HEK293 (cell line): Measurements from ENCODE around the gene ID1.

Source experiments
- CTCF ChIA-PET: fragments of 350-600 bp; formaldehyde crosslinking; extraction: SDS; loops from one replicate; lab custom pipeline; 2021; ENCODE audit warnings: antibody characterized with exemption; lab: Yijun Ruan, JAX
- POLR2A ChIA-PET: fragments of 300-600 bp; formaldehyde crosslinking; extraction: SDS; loops from one replicate; lab custom pipeline; 2020; ENCODE audit warnings: antibody characterized with exemption, inconsistent platforms; lab: Yijun Ruan, JAX
- H3K27ac ChIP-seq: fragments of 200-500 bp; sonication (Bioruptor generic); 2 replicates; pipeline ENCODE4 v1.5.1; 2014; ENCODE audit warnings: low read depth, low read length, control low read depth, inconsistent platforms; ENCODE audit errors: extremely low read depth
- H3K36me3 ChIP-seq, 2 experiments: fragments of 200-500 bp in 1 of 2; sonication (Bioruptor generic) in 1 of 2; 1 replicate in 1 of 2; 2 replicates in 1 of 2; pipeline ENCODE4 v1.5.1; 2014 to 2017; ENCODE audit warnings: inconsistent platforms in 2 of 2, low read length in 2 of 2; ENCODE audit not compliant: control insufficient read depth in 2 of 2, insufficient read depth in 1 of 2
- H3K4me1 ChIP-seq: fragments of 200-500 bp; sonication (Bioruptor generic); 2 replicates; pipeline ENCODE4 v1.5.1; 2014; ENCODE audit warnings: mild to moderate bottlenecking, low read length, inconsistent platforms; ENCODE audit not compliant: control insufficient read depth, insufficient read depth
- H3K4me3 ChIP-seq: 2 replicates; pipeline ENCODE4 v1.5.1; 2011; ENCODE audit warnings: low read depth, mild to moderate bottlenecking, control low read depth, low read length, moderate library complexity
- H3K9me3 ChIP-seq: fragments of 200-500 bp; sonication (Bioruptor generic); 2 replicates; pipeline ENCODE4 v1.5.1; 2014; ENCODE audit warnings: low read depth, low read length, inconsistent platforms; ENCODE audit not compliant: control insufficient read depth, insufficient read depth
- FEZF1 ChIP-seq: fragments of 450-650 bp; formaldehyde crosslinking; IDR thresholded peaks from 2 replicates; pipeline ENCODE4 v1.5.1; 2016; ENCODE audit warnings: missing biosample characterization, missing genetic modification characterization
- GLIS1 ChIP-seq: fragments of 450-650 bp; formaldehyde crosslinking; IDR thresholded peaks from 2 replicates; pipeline ENCODE4 v1.5.1; 2016; ENCODE audit warnings: missing biosample characterization, missing genetic modification characterization
- HIC1 ChIP-seq: fragments of 450-650 bp; formaldehyde crosslinking; IDR thresholded peaks from 2 replicates; pipeline ENCODE4 v1.5.1; 2016; ENCODE audit warnings: missing biosample characterization, missing genetic modification characterization
- HOXD13 ChIP-seq: sonication (generic); formaldehyde crosslinking; IDR thresholded peaks from 2 replicates; pipeline ENCODE4 v1.8.0; 2022; ENCODE audit warnings: missing genetic modification reagents, borderline replicate concordance
- KLF1 ChIP-seq: fragments of 450-650 bp; formaldehyde crosslinking; IDR thresholded peaks from 2 replicates; pipeline ENCODE4 v1.5.1; 2016; ENCODE audit warnings: missing biosample characterization, missing genetic modification characterization
- KLF17 ChIP-seq: fragments of 450-650 bp; formaldehyde crosslinking; IDR thresholded peaks from 2 replicates; pipeline ENCODE4 v1.5.1; 2016; ENCODE audit warnings: missing biosample characterization, missing genetic modification characterization
- KLF7 ChIP-seq: fragments of 450-650 bp; formaldehyde crosslinking; IDR thresholded peaks from 2 replicates; pipeline ENCODE4 v1.5.1; 2016; ENCODE audit warnings: missing biosample characterization, missing genetic modification characterization, borderline replicate concordance
- PRDM6 ChIP-seq: fragments of 450-650 bp; formaldehyde crosslinking; IDR thresholded peaks from 2 replicates; pipeline ENCODE4 v1.5.1; 2017; ENCODE audit warnings: missing biosample characterization, missing genetic modification characterization
- RBAK ChIP-seq: fragments of 450-650 bp; formaldehyde crosslinking; IDR thresholded peaks from 2 replicates; pipeline ENCODE4 v1.5.1; 2016; ENCODE audit warnings: missing biosample characterization, missing genetic modification characterization
- SETDB1 ChIP-seq: IDR thresholded peaks from one replicate; pipeline ENCODE4 v1.6.1; 2017; ENCODE audit warnings: mild to moderate bottlenecking, low read length, moderate library complexity, mixed read lengths; ENCODE audit not compliant: insufficient read length
- SP3 ChIP-seq: fragments of 450-650 bp; formaldehyde crosslinking; IDR thresholded peaks from 2 replicates; pipeline ENCODE4 v1.5.1; 2016; ENCODE audit warnings: missing biosample characterization, missing genetic modification characterization
- ZBTB20 ChIP-seq: fragments of 450-650 bp; formaldehyde crosslinking; IDR thresholded peaks from 2 replicates; pipeline ENCODE4 v1.5.1; 2016; ENCODE audit warnings: missing biosample characterization, missing genetic modification characterization
- ZEB2 ChIP-seq: fragments of 450-650 bp; formaldehyde crosslinking; IDR thresholded peaks from 2 replicates; pipeline ENCODE4 v1.5.1; 2016; ENCODE audit warnings: missing biosample characterization, missing genetic modification characterization
- ZIC2 ChIP-seq: fragments of 450-650 bp; formaldehyde crosslinking; IDR thresholded peaks from 2 replicates; pipeline ENCODE4 v1.5.1; 2016; ENCODE audit warnings: missing biosample characterization, missing genetic modification characterization
- ZNF114 ChIP-seq: fragments of 450-650 bp; formaldehyde crosslinking; IDR thresholded peaks from 2 replicates; pipeline ENCODE4 v1.5.0; 2017; ENCODE audit warnings: missing biosample characterization, missing genetic modification characterization
- ZNF146 ChIP-seq: fragments of 450-650 bp; formaldehyde crosslinking; IDR thresholded peaks from 2 replicates; pipeline ENCODE4 v1.5.1; 2016; ENCODE audit warnings: missing biosample characterization, missing genetic modification characterization
- ZNF155 ChIP-seq: fragments of 450-650 bp; formaldehyde crosslinking; IDR thresholded peaks from 2 replicates; pipeline ENCODE4 v1.5.1; 2016; ENCODE audit warnings: missing biosample characterization, missing genetic modification characterization
- ZNF23 ChIP-seq: fragments of 450-650 bp; formaldehyde crosslinking; IDR thresholded peaks from 2 replicates; pipeline ENCODE4 v1.5.1; 2016; ENCODE audit warnings: missing biosample characterization, missing genetic modification characterization, borderline replicate concordance
- ZNF248 ChIP-seq: fragments of 450-650 bp; formaldehyde crosslinking; IDR thresholded peaks from 2 replicates; pipeline ENCODE4 v1.5.1; 2017; ENCODE audit warnings: missing biosample characterization, missing genetic modification characterization
- ZNF274 ChIP-seq, 2 experiments: fragments of 200-500 bp in 1 of 2; fragments of 450-650 bp in 1 of 2; sonication (Bioruptor generic) in 1 of 2; formaldehyde crosslinking in 1 of 2; IDR thresholded peaks; 2 replicates each; pipeline versions ENCODE4 v1.5.1 to v1.6.1; 2014 to 2016; ENCODE audit warnings: borderline replicate concordance in 1 of 2, inconsistent platforms in 1 of 2, low read length in 1 of 2, missing biosample characterization in 1 of 2, missing genetic modification characterization in 1 of 2
- ZNF362 ChIP-seq: fragments of 450-650 bp; formaldehyde crosslinking; IDR thresholded peaks from 2 replicates; pipeline ENCODE4 v1.5.1; 2016; ENCODE audit warnings: missing biosample characterization, missing genetic modification characterization
- ZNF473 ChIP-seq: fragments of 450-650 bp; formaldehyde crosslinking; IDR thresholded peaks from 2 replicates; pipeline ENCODE4 v1.5.1; 2017; ENCODE audit warnings: missing biosample characterization, missing genetic modification characterization
- ZNF48 ChIP-seq: fragments of 450-650 bp; formaldehyde crosslinking; IDR thresholded peaks from 2 replicates; pipeline ENCODE4 v1.5.1; 2016; ENCODE audit warnings: missing biosample characterization, missing genetic modification characterization
- ZNF621 ChIP-seq: fragments of 450-650 bp; formaldehyde crosslinking; IDR thresholded peaks from 2 replicates; pipeline ENCODE4 v1.5.1; 2017; ENCODE audit warnings: missing biosample characterization, missing genetic modification characterization
- ZNF624 ChIP-seq: fragments of 450-650 bp; formaldehyde crosslinking; IDR thresholded peaks from 2 replicates; pipeline ENCODE4 v1.5.1; 2017; ENCODE audit warnings: missing biosample characterization, missing genetic modification characterization
- ZNF677 ChIP-seq: fragments of 450-650 bp; IDR thresholded peaks from 2 replicates; pipeline ENCODE4 v1.5.0; 2018; ENCODE audit warnings: missing biosample characterization, mild to moderate bottlenecking, missing genetic modification characterization, moderate library complexity
- ZNF791 ChIP-seq: fragments of 450-650 bp; formaldehyde crosslinking; IDR thresholded peaks from 2 replicates; pipeline ENCODE4 v1.5.1; 2016; ENCODE audit warnings: missing biosample characterization, missing genetic modification characterization
- ZNF792 ChIP-seq: fragments of 450-650 bp; formaldehyde crosslinking; IDR thresholded peaks from 2 replicates; pipeline ENCODE4 v1.5.1; 2016; ENCODE audit warnings: missing biosample characterization, missing genetic modification characterization
- ZSCAN23 ChIP-seq: fragments of 450-650 bp; formaldehyde crosslinking; IDR thresholded peaks from 2 replicates; pipeline ENCODE4 v1.5.1; 2016; ENCODE audit warnings: missing biosample characterization, missing genetic modification characterization

Gene ID1

GRCh38 chr20:31590717-31591225 is 14.3 kb upstream of the ID1 start:
- no peak overlapping the region for H3K4me3 ChIP-seq
- ChIA-PET CTCF (interaction anchor here (0.6 to 1.8 kb wide), 6 partner anchors 13 to 1184 kb away, joined by 3 to 10 read pairs (median 4); no protein-coding TSS in a partner anchor), POLR2A (interaction anchor here (1.5 to 3.5 kb wide), 2 partner anchors 14 to 17 kb away, joined by 3 to 30 read pairs; partner anchors contain the start of gene ID1)
- H3K27ac ChIP-seq = no peak overlapping the region
- H3K4me1 ChIP-seq = no peaks in the 10 kb centered on the region; the same call in 1 of the 2 replicates
- H3K9me3 ChIP-seq = no peaks in the 10 kb centered on the region
- H3K36me3 ChIP-seq = no peaks in the 10 kb centered on the region
- no peak for TF ChIP-seq ZSCAN23 (tag by site-specific recombination)
- 0 out of 2 replicates have a peak, but pooled peaks have one; percentile 24 for TF ChIP-seq GLIS1 (tag by site-specific recombination)
- no peak for TF ChIP-seq ZNF624 (tag by site-specific recombination)
- TF ChIP-seq FEZF1 (tag by site-specific recombination) = no peak
- TF ChIP-seq ZNF621 = no peak
- TF ChIP-seq ZNF248 (tag by site-specific recombination) = no peak

GRCh38 chr20:31593221-31594001 is 11.7 kb upstream of the ID1 start:
- Histone ChIP-seq H3K4me3 (no peak overlapping the region), H3K4me1 (no peaks in the 10 kb centered on the region), H3K9me3 (no peaks in the 10 kb centered on the region), H3K27ac (no peak overlapping the region), H3K36me3 (no peaks in the 10 kb centered on the region)
- CTCF ChIA-PET = interaction anchor here (0.6 to 2.0 kb wide), 9 partner anchors 10 to 271 kb away, joined by 3 to 7 read pairs (median 4); no protein-coding TSS in a partner anchor
- POLR2A ChIA-PET = interaction anchor here (0.6 to 3.5 kb wide), 3 partner anchors 9 to 20 kb away, joined by 4 to 30 read pairs (median 5); partner anchors contain the start of gene ID1
- TF ChIP-seq KLF17 (tag by site-specific recombination) (peak; percentile 92), ZNF114 (tag by site-specific recombination) (no peak), ZIC2 (tag by site-specific recombination) (peak; percentile 59), SETDB1 (no peak), ZNF274 (IDR thresholded peaks at IDR 0.05; ENCODE audit: low read length) (no peak), ZNF274 (tag by site-specific recombination; IDR thresholded peaks at IDR 0.05; ENCODE audit: borderline replicate concordance) (no peak), ZNF624 (tag by site-specific recombination) (no peak), HOXD13 (CRISPR knock-in tag) (no peak), PRDM6 (tag by site-specific recombination) (peak; percentile 71; the same call in 1 of the 2 replicates), ZNF473 (tag by site-specific recombination) (no peak), ZNF146 (tag by site-specific recombination) (no peak), ZNF48 (tag by site-specific recombination) (no peak), ZNF677 (tag by site-specific recombination) (no peak), ZNF23 (tag by site-specific recombination) (no peak), ZNF791 (tag by site-specific recombination) (no peak), KLF7 (tag by site-specific recombination) (no peak), ZBTB20 (tag by site-specific recombination) (peak; percentile 92), ZNF792 (tag by site-specific recombination) (no peak), RBAK (tag by site-specific recombination) (no peak), ZNF155 (tag by site-specific recombination) (no peak), KLF1 (tag by site-specific recombination) (peak; percentile 98), HIC1 (no peak), ZNF362 (no peak), ZEB2 (no peak), SP3 (0 out of 2 replicates have a peak, but pooled peaks have one; percentile 28)
